Ascending aorta (tissue), 2 donors: ENCODE data around the gene NACC2. TPM values are rescaled to one million over a fixed set of nuclear protein-coding genes. Genes with fewer than 3 reads are reported as not detected.

Source experiments
- DNase-seq, 2 donors: peaks; one replicate each; pipeline ENCODE4 v3.0.0-alpha.2; 2019; ENCODE audit warnings: low spot score in 2 of 2
- H3K27ac ChIP-seq, 2 donors: fragments of 200-600 bp; sonication (generic); one replicate each; pipeline ENCODE4 v1.5.1; 2016 to 2017; ENCODE audit warnings: mild to moderate bottlenecking in 1 of 2
- H3K27me3 ChIP-seq: fragments of 200-600 bp; sonication (generic); one replicate; pipeline ENCODE4 v1.5.1; 2017
- H3K36me3 ChIP-seq, 2 donors: fragments of 200-600 bp; sonication (generic); one replicate each; pipeline ENCODE4 v1.5.1; 2016
- H3K4me1 ChIP-seq, 2 donors: fragments of 200-600 bp; sonication (generic); one replicate each; pipeline ENCODE4 v1.5.1; 2016 to 2017; ENCODE audit warnings: mild to moderate bottlenecking in 1 of 2
- H3K4me3 ChIP-seq, 2 donors: fragments of 200-600 bp; sonication (generic); one replicate each; pipeline ENCODE4 v1.5.1; 2016 to 2017; ENCODE audit warnings: mild to moderate bottlenecking in 1 of 2
- H3K9me3 ChIP-seq, 2 donors: fragments of 200-600 bp; sonication (generic); one replicate each; pipeline ENCODE4 v1.5.1; 2016
- intact Hi-C: fragments of 100-400 bp; cut with DNase I; formaldehyde crosslinking; loops from one replicate; pipeline ENCODE4 v1.15.1; 2023
- total RNA-seq: library from RNA; depleted of rRNA; stranded (reverse); fragments of >200 nt; gene quantifications from one replicate; pipeline ENCODE4 v1.1.0, GENCODE V29; 2016
- TF ChIP-seq, protein P1 (sequence below), 3 experiments: fragments of 200-600 bp in 2 of 3; fragments of 450-650 bp in 1 of 3; sonication (generic) in 2 of 3; IDR thresholded peaks; one replicate each; pipeline ENCODE4 v1.5.1; 2016 to 2019; ENCODE audit warnings: antibody characterized with exemption in 3 of 3, mild to moderate bottlenecking in 1 of 3, moderate library complexity in 1 of 3

NACC2 gene
- total RNA-seq, 1 donor from 2014 or later: 72.2 TPM

DNA sequence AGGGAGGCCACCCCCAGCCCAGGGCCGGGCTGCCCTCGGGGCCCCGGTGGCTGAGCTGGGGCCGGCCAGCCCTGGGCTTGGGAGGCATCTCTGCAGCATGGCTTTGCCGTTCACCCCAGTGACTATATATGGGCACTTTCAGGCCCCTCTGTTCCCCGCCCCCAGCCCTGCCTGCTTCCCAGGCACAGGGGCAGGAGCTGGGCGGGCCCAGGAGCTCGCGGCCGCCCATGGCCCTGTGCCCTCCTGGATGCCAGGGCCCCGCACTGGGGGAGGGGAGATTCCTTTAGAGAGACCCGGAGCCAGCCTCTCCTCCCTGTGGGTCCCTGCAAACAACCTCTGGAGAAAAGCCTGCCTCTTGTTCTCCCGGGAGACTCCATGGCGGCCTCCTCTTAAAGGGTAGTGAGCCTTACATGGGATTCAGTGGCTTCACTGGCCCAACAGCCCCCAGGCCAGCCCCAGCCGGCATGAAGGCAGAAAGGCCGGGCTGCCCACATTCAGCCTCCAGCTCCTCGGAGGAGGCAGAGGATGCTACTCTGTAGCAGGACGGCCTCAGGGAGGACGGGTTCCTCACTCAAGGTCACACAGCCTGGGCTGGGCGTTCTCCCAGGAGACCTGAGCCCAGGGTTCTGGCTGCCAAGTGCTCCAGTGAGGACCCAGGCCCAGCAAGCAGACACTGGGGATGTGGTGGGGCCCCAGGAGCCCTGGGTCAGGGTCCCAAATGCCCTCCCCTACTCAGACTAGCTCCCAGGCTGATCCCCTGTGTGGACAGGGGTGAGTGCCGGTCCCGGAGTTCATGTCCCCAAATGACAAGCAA is 4.1 kb downstream of the NACC2 start:
- peak overlapping the region; percentile 35 to 91 for H3K4me3 ChIP-seq
- H3K27me3 ChIP-seq: no peaks in the 10 kb centered on the region
- peak in 1 of 2 donors; percentile 88 for DNase-seq
- peak overlapping the region; percentile 91 to 98 for H3K27ac ChIP-seq
- peaks cover 42 to 74% of the 10 kb centered on the region in 2 donors for H3K4me1 ChIP-seq
- TF ChIP-seq, protein P1, sequence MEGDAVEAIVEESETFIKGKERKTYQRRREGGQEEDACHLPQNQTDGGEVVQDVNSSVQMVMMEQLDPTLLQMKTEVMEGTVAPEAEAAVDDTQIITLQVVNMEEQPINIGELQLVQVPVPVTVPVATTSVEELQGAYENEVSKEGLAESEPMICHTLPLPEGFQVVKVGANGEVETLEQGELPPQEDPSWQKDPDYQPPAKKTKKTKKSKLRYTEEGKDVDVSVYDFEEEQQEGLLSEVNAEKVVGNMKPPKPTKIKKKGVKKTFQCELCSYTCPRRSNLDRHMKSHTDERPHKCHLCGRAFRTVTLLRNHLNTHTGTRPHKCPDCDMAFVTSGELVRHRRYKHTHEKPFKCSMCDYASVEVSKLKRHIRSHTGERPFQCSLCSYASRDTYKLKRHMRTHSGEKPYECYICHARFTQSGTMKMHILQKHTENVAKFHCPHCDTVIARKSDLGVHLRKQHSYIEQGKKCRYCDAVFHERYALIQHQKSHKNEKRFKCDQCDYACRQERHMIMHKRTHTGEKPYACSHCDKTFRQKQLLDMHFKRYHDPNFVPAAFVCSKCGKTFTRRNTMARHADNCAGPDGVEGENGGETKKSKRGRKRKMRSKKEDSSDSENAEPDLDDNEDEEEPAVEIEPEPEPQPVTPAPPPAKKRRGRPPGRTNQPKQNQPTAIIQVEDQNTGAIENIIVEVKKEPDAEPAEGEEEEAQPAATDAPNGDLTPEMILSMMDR (IDR thresholded peaks at IDR 0.05): no peak
- intact Hi-C loops: loop anchor here (5.0 kb wide), 1 partner anchor 1764 kb away; the partner anchor contains the start of gene RXRA
- H3K9me3 ChIP-seq: no peaks in the 10 kb centered on the region
- no peaks in the 10 kb centered on the region for H3K36me3 ChIP-seq

DNA sequence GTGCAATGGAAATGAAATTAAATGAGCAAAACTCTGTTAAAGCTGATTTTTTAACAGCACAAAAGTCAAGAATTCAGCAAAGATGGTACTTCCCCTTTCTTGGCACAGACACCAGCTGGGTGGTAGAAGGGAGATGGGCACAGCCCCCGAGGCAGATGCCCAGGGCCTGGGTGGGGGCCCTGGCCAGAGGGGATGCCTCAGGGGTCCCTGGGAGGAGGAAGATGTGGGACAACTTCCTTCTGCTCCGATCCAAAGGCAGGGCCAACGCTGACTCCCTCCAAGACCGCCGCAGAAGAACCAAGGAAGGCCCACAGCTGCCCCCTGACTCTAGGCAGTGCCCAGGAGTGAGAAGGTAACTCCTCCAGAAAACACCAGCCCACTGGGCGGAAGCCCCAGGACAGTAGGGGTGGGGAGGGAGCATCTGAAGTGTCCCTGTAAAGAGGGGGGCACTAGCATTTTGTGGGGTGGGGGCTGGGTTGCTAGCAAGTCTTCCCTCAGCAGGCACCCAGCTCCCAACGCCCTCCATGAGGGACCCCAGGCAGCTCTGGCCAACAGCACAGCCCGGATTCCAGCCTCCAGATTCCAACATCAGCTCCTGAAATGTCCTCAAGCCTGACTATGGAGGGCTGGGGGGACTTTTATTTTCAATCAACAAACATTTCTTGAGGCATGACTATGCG is 4.9 kb downstream of the NACC2 start:
- DNase-seq: no peak
- Histone ChIP-seq H3K27me3 (no peaks in the 10 kb centered on the region), H3K4me1 (peaks cover 41 to 76% of the 10 kb centered on the region in 2 donors), H3K4me3 (peak overlapping the region; percentile 13 to 91), H3K9me3 (no peaks in the 10 kb centered on the region), H3K27ac (peak overlapping the region; percentile 91 to 98), H3K36me3 (no peaks in the 10 kb centered on the region)
- TF ChIP-seq, protein P1 (IDR thresholded peaks at IDR 0.05): no peak
- intact Hi-C loops: loop anchor here (5.0 kb wide), 1 partner anchor 1763 kb away; the partner anchor contains the start of gene RXRA

DNA sequence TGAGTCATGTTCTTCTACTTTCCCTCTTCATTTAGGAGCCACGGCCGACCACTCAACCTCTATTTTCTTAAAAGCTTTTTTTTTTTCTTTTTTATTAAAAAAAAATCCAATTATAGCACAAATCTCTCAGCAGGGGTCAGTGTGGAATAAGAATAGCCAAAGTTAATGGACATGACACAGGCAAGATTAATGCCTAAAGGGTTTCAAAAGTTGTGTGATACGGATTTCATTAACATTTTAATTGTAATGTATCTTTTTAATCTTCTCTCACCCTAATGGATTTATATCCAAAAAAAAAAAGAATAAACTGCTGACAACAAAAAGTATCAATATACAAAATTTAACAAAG is 5.4 kb downstream of the NACC2 start:
- DNase-seq: no peak
- Histone ChIP-seq H3K27me3 (no peaks in the 10 kb centered on the region), H3K4me3 (peak overlapping the region in 1 of 2 donors; percentile 91), H3K4me1 (peaks cover 41 to 76% of the 10 kb centered on the region in 2 donors), H3K36me3 (no peaks in the 10 kb centered on the region), H3K27ac (peak overlapping the region; percentile 91 to 98), H3K9me3 (no peaks in the 10 kb centered on the region)
- TF ChIP-seq, protein P1 (IDR thresholded peaks at IDR 0.05): peak; percentile 37 to 64 (median 45)
- intact Hi-C loops: loop anchor here (1.0 to 5.0 kb wide), 2 partner anchors 29 to 1762 kb away; partner anchors contain the start of genes RXRA and TMEM250

DNA sequence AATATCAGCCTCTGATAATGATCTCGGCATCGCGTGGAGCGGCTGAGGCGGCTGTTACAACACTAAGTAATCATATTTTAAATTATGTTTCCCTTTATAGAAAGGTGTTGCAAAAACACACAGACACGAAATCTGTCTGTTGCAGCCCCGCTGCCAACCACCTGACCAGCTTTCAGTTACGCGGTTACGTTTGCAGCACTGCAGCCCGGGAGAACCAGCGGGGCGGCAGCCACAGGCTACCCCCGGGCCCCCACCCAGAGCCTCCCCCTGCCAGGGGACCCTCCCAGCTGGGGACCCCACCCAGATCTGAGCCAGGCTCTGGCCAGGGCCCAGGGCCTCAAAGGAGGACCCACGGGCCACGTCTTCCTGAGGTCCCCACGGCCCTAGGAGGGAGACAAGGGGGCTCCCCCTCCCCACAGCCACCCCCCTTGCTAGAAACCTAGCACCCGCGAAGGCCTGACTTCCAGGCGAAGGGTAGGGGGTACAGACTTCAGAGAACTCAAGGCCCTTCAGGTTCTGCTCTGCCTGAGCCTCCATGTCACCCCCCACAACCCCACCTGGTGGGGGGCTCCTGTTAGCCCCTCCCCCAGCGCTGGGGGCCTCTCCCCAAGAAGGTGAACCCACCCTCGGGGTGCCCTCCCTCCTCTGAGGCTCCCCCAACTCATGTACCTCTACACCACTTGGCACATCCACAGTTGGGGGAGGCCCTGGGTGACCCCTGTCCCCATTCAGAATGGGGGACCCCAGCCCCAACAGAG is 6.0 kb downstream of the NACC2 start:
- intact Hi-C loops: loop anchor here (1.0 kb wide), 1 partner anchor 29 kb away; the partner anchor contains the start of gene TMEM250
- Histone ChIP-seq H3K27me3 (no peaks in the 10 kb centered on the region), H3K9me3 (no peaks in the 10 kb centered on the region), H3K4me3 (peak overlapping the region in 1 of 2 donors; percentile 3), H3K27ac (peak overlapping the region; percentile 83 to 90), H3K36me3 (no peaks in the 10 kb centered on the region), H3K4me1 (peaks cover 41 to 76% of the 10 kb centered on the region in 2 donors)
- no peak for DNase-seq
- TF ChIP-seq, protein P1 (IDR thresholded peaks at IDR 0.05): no peak

DNA sequence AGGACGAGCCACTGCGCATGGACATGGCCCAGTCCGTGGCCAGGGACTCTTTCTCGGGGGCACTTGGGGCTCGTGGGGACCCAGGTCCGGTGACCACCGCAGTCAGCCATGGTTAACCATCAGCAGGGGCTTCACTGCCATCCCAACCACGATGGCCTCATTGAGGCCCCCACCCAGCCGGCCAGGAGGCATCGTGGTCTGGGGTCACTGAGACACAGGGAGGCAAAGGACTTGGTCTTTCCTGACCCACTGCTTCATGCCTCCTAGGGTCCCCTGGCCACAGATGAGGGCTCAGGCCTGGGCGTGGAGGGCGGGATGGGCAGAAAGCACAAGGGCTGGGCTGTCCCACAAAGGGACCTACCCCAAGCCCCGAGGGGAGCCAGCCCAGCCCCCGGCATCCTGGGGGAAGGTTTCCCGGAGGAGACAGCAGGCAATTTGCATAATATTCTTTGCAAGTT is 6.6 kb downstream of the NACC2 start:
- TF ChIP-seq, protein P1 (IDR thresholded peaks at IDR 0.05): no peak
- Histone ChIP-seq H3K36me3 (no peaks in the 10 kb centered on the region), H3K4me1 (peaks cover 41 to 75% of the 10 kb centered on the region in 2 donors), H3K9me3 (no peaks in the 10 kb centered on the region), H3K4me3 (peak overlapping the region; percentile 3), H3K27ac (peak overlapping the region; percentile 83 to 90), H3K27me3 (no peaks in the 10 kb centered on the region)
- intact Hi-C loops: no loop called here
- no peak for DNase-seq
